Ishikawa (cell line): ENCODE data around the gene USP2.
A peak's percentile ranks its signal among the peaks of the same experiment; 100 is the strongest.

Experiments
- CEBPB ChIP-seq: IDR thresholded peaks from 2 replicates; pipeline ENCODE4 v1.6.1; 2012
- CREB1 ChIP-seq: IDR thresholded peaks from 2 replicates; pipeline ENCODE4 v1.6.1; 2012; ENCODE audit warnings: low read depth
- EGR1 ChIP-seq: IDR thresholded peaks from 2 replicates; pipeline ENCODE4 v1.6.1; 2012
- EP300 ChIP-seq: IDR thresholded peaks from 2 replicates; pipeline ENCODE4 v1.6.1; 2012; ENCODE audit warnings: borderline replicate concordance
- FOXM1 ChIP-seq: IDR thresholded peaks from 2 replicates; pipeline ENCODE4 v1.6.1; 2012; ENCODE audit warnings: low read depth, borderline replicate concordance
- MAX ChIP-seq: IDR thresholded peaks from 2 replicates; pipeline ENCODE4 v1.6.1; 2012
- NFIC ChIP-seq: IDR thresholded peaks from 2 replicates; pipeline ENCODE4 v1.6.1; 2012
- RAD21 ChIP-seq: IDR thresholded peaks from 2 replicates; pipeline ENCODE4 v1.6.1; 2012; ENCODE audit warnings: low read depth
- REST ChIP-seq: IDR thresholded peaks from 2 replicates; pipeline ENCODE4 v1.6.1; 2012; ENCODE audit warnings: low read depth, mild to moderate bottlenecking
- TAF1 ChIP-seq: IDR thresholded peaks from 2 replicates; pipeline ENCODE4 v1.6.1; 2012; ENCODE audit warnings: low read depth, mild to moderate bottlenecking
- TCF12 ChIP-seq: IDR thresholded peaks from 2 replicates; pipeline ENCODE4 v1.6.1; 2012; ENCODE audit warnings: low read depth
- TEAD4 ChIP-seq: IDR thresholded peaks from 2 replicates; pipeline ENCODE4 v1.6.1; 2012
- USF1 ChIP-seq: IDR thresholded peaks from 2 replicates; pipeline ENCODE4 v1.6.1; 2012
- YY1 ChIP-seq: IDR thresholded peaks from 2 replicates; pipeline ENCODE4 v1.6.1; 2012; ENCODE audit warnings: low read depth
- ZBTB7A ChIP-seq: IDR thresholded peaks from 2 replicates; pipeline ENCODE4 v1.6.1; 2012; ENCODE audit warnings: low read depth

The USP2 gene

GRCh38 chr11:119361056-119361787 is 20.3 kb downstream of the USP2 start:
- TF ChIP-seq FOXM1, result peak; percentile 43; the same call in 1 of the 2 replicates
- no peak for TF ChIP-seq REST
- peak; percentile 56 for TF ChIP-seq MAX
- no peak for TF ChIP-seq USF1
- TF ChIP-seq ZBTB7A, result no peak
- no peak for TF ChIP-seq CEBPB
- peak; percentile 72; the same call in 1 of the 2 replicates for TF ChIP-seq EP300
- peak; percentile 82 for TF ChIP-seq TCF12
- peak; percentile 81 for TF ChIP-seq TEAD4
- peak; percentile 20; the same call in 1 of the 2 replicates for TF ChIP-seq RAD21
- TF ChIP-seq CREB1, result no peak
- TF ChIP-seq EGR1, result peak; percentile 66
- peak; percentile 27; the same call in 1 of the 2 replicates for TF ChIP-seq NFIC
- no peak for TF ChIP-seq TAF1
- TF ChIP-seq YY1, result peak; percentile 41; the same call in 1 of the 2 replicates

DNA sequence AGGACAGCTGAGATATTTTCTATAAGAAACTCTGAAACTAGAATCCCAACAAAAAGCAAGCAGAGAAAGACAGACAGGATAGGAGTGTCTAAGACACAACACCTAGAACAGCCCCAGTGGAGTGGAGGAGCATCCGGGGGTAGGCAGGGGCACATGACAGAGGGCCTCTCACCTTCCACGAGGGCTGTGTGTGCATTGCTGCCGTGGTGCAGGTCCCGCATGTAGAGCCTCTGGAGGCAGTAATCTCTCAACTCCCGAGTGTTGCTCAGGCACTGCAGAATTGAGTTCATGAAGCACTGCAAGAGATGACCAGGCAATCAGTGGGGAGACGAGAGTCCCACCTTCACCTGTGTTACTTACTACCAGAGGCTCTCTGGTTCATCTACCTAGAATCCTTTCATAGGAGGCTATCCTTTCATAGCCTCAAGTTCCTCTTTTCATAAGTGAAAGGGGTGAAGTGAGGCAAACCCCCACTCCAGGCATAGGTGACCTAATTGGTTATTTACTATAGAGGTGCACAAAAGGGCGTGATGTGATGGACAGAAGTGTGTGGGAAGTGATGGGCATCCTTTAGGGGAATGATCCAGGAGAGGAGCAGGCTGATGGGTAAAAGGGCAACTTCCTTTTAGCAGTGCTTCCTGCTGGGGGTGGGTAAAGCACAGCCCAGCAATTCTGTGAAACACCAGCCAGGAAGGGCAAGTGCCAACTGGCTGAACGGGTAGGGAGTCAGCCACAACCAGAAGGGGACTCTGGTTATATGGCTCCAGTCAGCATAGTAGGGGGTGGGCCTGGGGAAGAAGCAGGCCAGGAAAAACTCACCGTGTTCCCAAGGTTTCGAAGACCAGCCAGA is 21.9 kb downstream of the USP2 start:
- no peak for TF ChIP-seq RAD21
- no peak for TF ChIP-seq EGR1
- TF ChIP-seq USF1, result no peak
- TF ChIP-seq CEBPB, result no peak
- no peak for TF ChIP-seq YY1
- TF ChIP-seq MAX, result no peak
- no peak for TF ChIP-seq ZBTB7A
- no peak for TF ChIP-seq FOXM1
- no peak for TF ChIP-seq CREB1

DNA sequence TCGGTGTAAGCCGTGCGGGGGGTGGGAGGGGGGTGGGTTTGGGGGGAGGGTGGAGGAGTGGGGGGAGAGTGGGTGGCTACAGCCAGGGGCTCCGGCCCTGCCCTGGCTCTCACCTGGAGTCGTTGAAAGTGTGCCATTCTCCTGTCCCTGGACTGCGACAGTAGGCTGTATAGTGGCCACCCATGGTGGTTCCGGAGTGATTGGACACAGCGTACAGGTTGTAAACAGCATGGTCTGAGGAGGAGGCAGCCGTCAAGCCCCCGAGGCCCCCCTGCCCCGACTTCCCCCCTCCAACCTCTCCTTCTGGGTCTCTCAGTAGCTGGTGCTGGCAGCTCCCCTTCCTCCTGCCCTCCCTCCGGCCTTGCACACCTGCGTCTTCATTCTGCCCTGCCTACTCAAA is 24.4 kb downstream of the USP2 start:
- TF ChIP-seq MAX (no peak), TCF12 (no peak), RAD21 (no peak), REST (no peak), FOXM1 (no peak), NFIC (no peak), ZBTB7A (no peak), EGR1 (no peak), USF1 (no peak), EP300 (no peak), TAF1 (no peak), YY1 (no peak)

- TF ChIP-seq MAX (peak; percentile 1; the same call in 1 of the 2 replicates), TEAD4 (no peak), ZBTB7A (peak; percentile 94), RAD21 (peak; percentile 86), NFIC (peak; percentile 76), TAF1 (peak; percentile 26; the same call in 1 of the 2 replicates), USF1 (no peak), CREB1 (no peak), EP300 (peak; percentile 17; the same call in 1 of the 2 replicates)
Observed at GRCh38 chr11:119356349-119357031, 25.0 kb downstream of the USP2 start.
